GM21447 (cell line): ENCODE measurements around the gene SARS2.
"Not testable (repeated sequence)": the region's sequence is repeated elsewhere in the genome, so short reads cannot be mapped to it uniquely, and the experiment has no call there.

Experiments
- ATAC-seq: cut with Tn5 transposase; IDR thresholded peaks from one replicate; pipeline ENCODE4 v1.9.1; 2021; ENCODE audit not compliant: unreplicated experiment

Gene SARS2

GRCh38 chr19:38898788-38899446, 31.6 kb downstream of the SARS2 start:
- ATAC-seq = no peak

GRCh38 chr19:38894968-38895367, 35.6 kb downstream of the SARS2 start:
- no peak for ATAC-seq

GRCh38 chr19:38893341-38893771, 37.2 kb downstream of the SARS2 start:
- ATAC-seq = no peak

- ATAC-seq = no peak
Observed at GRCh38 chr19:38892841-38893240, 37.7 kb downstream of the SARS2 start.

GRCh38 chr19:38891771-38892170, 38.8 kb downstream of the SARS2 start:
- no peak for ATAC-seq

GRCh38 chr19:38890686-38891085, 39.9 kb downstream of the SARS2 start:
- ATAC-seq = no peak

- ATAC-seq = no peak
Observed at GRCh38 chr19:38889803-38890202, 40.8 kb downstream of the SARS2 start.

GRCh38 chr19:38888876-38889275, 41.7 kb downstream of the SARS2 start:
- no peak for ATAC-seq

- not testable (repeated sequence) for ATAC-seq
Observed at GRCh38 chr19:38884691-38885090, 45.9 kb downstream of the SARS2 start.

- no peak for ATAC-seq
Observed at GRCh38 chr19:38883286-38883685, 47.3 kb downstream of the SARS2 start.

- no peak for ATAC-seq
Observed at GRCh38 chr19:38880882-38881609, 49.5 kb downstream of the SARS2 start.

- no peak for ATAC-seq
Observed at GRCh38 chr19:38880076-38880881, 50.3 kb downstream of the SARS2 start.

GRCh38 chr19:38879400-38879751, 51.2 kb downstream of the SARS2 start:
- ATAC-seq = no peak

- ATAC-seq = no peak
Observed at GRCh38 chr19:38878575-38879399, 51.8 kb downstream of the SARS2 start.

GRCh38 chr19:38877781-38878574, 52.6 kb downstream of the SARS2 start, which contains the start of gene RINL:
Gene RINL, minus strand, starts transcription at chr19:38878275. Its CDS starts 1,533 bp downstream, at chr19:38876742.
- peak; percentile 71 for ATAC-seq

- ATAC-seq = no peak
Observed at GRCh38 chr19:38875656-38876395, 54.7 kb downstream of the SARS2 start.

- ATAC-seq = not testable (repeated sequence)
Observed at GRCh38 chr19:38873400-38873799, 57.2 kb downstream of the SARS2 start.

GRCh38 chr19:38870612-38871011, 60.0 kb downstream of the SARS2 start:
- ATAC-seq = no peak
